ENCODE results near the gene GABBR2.

The GABBR2 gene

GRCh38 chr9:98341157-98342097, 367.3 kb downstream of the GABBR2 start:
- H3K4me3 ChIP-seq (ENCODE audit: low read depth, low read length) = no peak overlapping the region
- TF ChIP-seq CTCF (IDR thresholded peaks at IDR 0.05; ENCODE audit: borderline replicate concordance, insufficient read depth, low read depth, low read length) = no peak

GRCh38 chr9:98339987-98340800, 368.5 kb downstream of the GABBR2 start:
- no peak for TF ChIP-seq CTCF (IDR thresholded peaks at IDR 0.05; ENCODE audit: borderline replicate concordance, insufficient read depth, low read depth, low read length)
- no peak overlapping the region for H3K4me3 ChIP-seq (ENCODE audit: low read depth, low read length)

GRCh38 chr9:98335661-98336060, 373.1 kb downstream of the GABBR2 start:
- TF ChIP-seq CTCF (IDR thresholded peaks at IDR 0.05; ENCODE audit: borderline replicate concordance, insufficient read depth, low read depth, low read length) = no peak
- no peak overlapping the region for H3K4me3 ChIP-seq (ENCODE audit: low read depth, low read length)

- no peak overlapping the region for H3K4me3 ChIP-seq (ENCODE audit: low read depth, low read length)
- TF ChIP-seq CTCF (IDR thresholded peaks at IDR 0.05; ENCODE audit: borderline replicate concordance, insufficient read depth, low read depth, low read length) = no peak
Observed at GRCh38 chr9:98334796-98335195, 373.9 kb downstream of the GABBR2 start.

- H3K4me3 ChIP-seq (ENCODE audit: low read depth, low read length) = no peak overlapping the region
- no peak for TF ChIP-seq CTCF (IDR thresholded peaks at IDR 0.05; ENCODE audit: borderline replicate concordance, insufficient read depth, low read depth, low read length)
Observed at GRCh38 chr9:98333703-98334582, 374.8 kb downstream of the GABBR2 start.

- no peak overlapping the region for H3K4me3 ChIP-seq (ENCODE audit: low read depth, low read length)
- TF ChIP-seq CTCF (IDR thresholded peaks at IDR 0.05; ENCODE audit: borderline replicate concordance, insufficient read depth, low read depth, low read length) = no peak
Observed at GRCh38 chr9:98332405-98332831, 376.3 kb downstream of the GABBR2 start.

All from GM12875 (cell line).